GM12864 (cell line): Measurements from ENCODE around the gene SFMBT1.

Experiments
- DNase-seq: peaks from one replicate; pipeline ENCODE4 v3.0.0-alpha.2; 2011; ENCODE audit warnings: low read depth
- H3K4me3 ChIP-seq: 2 replicates; pipeline ENCODE4 v1.5.1; 2011; ENCODE audit warnings: mild to moderate bottlenecking, low read depth, low read length, control low read depth
- CTCF ChIP-seq: IDR thresholded peaks from 2 replicates; pipeline ENCODE4 v1.5.1; 2011; ENCODE audit warnings: low read depth, mild to moderate bottlenecking, moderate library complexity, low read length, control low read depth, inconsistent platforms; ENCODE audit errors: missing control alignments

The SFMBT1 gene

DNA sequence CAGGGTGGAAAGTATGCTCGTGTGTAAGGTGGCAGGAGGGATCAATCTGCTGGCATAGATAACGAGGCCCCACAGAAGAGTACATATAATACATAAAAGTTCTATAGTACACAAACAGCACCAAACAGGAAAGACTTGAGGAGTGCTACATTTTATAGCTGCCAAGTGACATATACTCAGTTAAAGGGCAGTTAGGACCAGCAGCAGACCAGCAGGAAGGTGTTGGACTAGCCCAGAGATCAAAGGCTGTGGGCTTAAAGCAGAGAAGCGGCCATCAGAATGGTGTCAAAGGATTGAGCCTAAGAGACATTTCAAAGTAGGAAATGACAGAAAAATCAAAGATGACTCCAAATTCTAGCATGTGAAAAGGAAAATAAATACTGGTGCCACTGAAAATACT lies 34.5 kb downstream of the SFMBT1 start:
- no peak overlapping the region for H3K4me3 ChIP-seq
- DNase-seq: no peak
- no peak for TF ChIP-seq CTCF

DNA sequence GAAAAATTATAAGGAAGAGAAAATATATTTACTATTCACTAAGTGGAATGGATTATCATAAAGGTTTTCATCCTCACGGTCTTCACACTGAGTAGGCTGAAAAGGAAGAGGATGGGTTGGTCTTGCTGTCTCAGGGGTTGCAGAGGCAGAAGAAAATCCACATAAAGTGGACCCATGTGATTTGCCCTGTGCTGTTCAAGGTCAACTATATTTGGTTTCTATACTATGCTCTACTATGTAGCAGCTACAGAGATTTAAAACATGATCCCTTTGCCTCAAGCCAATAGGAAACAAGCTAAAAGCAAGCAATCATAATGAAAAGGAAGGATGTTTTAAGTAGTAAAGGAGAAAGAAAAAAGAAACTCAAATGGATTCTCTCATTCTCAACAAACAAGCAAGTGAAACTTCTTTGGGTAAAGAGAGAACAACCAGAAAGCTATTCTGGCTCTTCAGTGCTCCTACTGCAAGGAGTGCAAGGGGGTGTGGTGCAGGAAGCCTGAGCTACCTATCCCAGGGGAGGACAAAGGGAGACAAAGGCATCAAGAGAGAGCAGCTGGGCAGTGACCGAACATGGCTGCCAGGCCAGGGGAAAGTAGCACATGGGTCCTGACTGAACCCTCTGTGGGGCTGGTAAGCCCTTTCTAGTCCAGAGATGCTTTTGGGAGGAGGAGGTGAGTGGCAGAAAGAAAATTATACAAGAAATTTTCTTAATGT lies 35.9 kb downstream of the SFMBT1 start:
- no peak for DNase-seq
- H3K4me3 ChIP-seq: no peak overlapping the region
- no peak for TF ChIP-seq CTCF

DNA sequence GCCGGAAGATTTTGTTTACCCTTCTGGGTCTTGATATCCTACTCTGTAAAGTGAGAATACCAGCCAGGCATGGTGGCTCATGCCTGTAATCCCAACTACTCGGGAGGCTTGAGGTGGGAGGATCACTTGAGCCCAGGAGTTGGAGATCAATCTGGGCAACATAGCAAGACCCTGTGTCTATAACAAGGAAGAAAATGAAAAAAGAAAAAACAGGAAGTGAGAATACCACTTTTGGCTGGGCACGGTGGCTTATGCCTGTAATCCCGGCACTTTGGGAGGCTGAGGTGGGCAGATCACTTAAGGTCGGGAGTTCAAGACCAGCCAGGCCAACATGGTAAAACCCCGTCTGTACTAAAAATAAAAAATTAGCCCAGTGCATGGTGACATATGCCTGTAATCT lies 36.9 kb downstream of the SFMBT1 start:
- no peak for DNase-seq
- TF ChIP-seq CTCF: no peak
- no peak overlapping the region for H3K4me3 ChIP-seq

DNA sequence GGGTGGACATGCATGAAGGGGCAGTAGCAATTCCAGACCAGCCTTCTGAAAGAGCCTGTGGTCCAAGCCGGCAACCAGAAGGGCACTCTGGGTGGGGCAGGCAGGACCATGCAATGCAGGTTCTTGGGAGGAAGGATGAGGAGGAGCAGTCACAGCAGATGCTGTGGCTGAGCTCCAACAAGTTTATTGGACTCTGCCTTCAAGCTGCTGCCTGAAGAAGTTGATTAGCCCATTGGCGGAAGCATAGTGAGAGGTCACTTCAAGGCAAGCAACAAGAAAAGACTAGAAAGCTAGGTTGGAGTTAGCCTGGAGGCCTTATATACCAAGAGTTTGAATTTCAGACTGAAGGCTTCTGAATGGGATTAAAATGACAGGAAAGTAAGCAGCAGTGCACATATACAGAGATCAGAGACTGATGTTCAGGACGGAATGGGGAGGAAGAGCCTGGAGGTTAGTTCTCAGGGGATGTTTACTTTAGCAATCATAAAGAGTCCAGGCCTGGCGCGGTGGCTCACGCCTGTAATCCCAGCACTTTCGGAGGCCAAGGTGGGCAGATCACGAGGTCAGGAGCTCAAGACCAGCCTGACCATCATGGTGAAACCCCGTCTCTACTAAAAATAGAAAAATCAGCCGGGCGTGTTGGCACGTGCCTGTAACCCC lies 39.9 kb downstream of the SFMBT1 start:
- H3K4me3 ChIP-seq: no peak overlapping the region
- TF ChIP-seq CTCF: no peak
- no peak for DNase-seq

- TF ChIP-seq CTCF: no peak
- H3K4me3 ChIP-seq: no peak overlapping the region
- no peak for DNase-seq
These were observed 40.5 kb downstream of the SFMBT1 start for GRCh38 chr3:53005338-53005737.

GRCh38 chr3:53003320-53003719 lies 42.6 kb downstream of the SFMBT1 start:
- no peak overlapping the region for H3K4me3 ChIP-seq
- DNase-seq: no peak
- TF ChIP-seq CTCF: no peak
